ENCODE measurements around the gene KDM4C. TPM values are rescaled to one million over a fixed set of nuclear protein-coding genes. Genes with fewer than 3 reads are reported as not detected.

The KDM4C gene
- total and polyA plus RNA-seq, 2 of the 8 experiments (the other 6 are each of a cell fraction or from before 2014, with no cell fraction given), result 13.0 to 26.1 TPM

- WGBS, 2 experiments (ENCODE audit: extremely low coverage in 1 of 2, insufficient coverage in 1 of 2, insufficient read length in 1 of 2, insufficient replicate concordance in 2 of 2, low coverage in 1 of 2, low lambda C conversion rate in 2 of 2, missing lambda C conversion rate in 1 of 2), result 87% methylated on average over 5 of the region's 5 CpGs; no CpG with 5 or more reads in 1 of the 2 experiments
- Histone ChIP-seq H4K91ac (replicated peaks; ENCODE audit: insufficient read length, low read length) (no peak overlapping the region), H3K18ac (ENCODE audit: extremely low read depth, low read length) (no peak overlapping the region), H3K9ac (replicated peaks in 1 of 4; ENCODE audit: extremely low read depth in 1 of 4, low read depth in 3 of 4, low read length in 3 of 4) (no peak overlapping the region), H4K5ac (ENCODE audit: insufficient read length, low read depth, low read length) (no peak overlapping the region), H3K4me2 (ENCODE audit: insufficient read depth in 1 of 2, low read depth in 2 of 2, low read length in 2 of 2) (no peak overlapping the region), H2BK120ac (replicated peaks; ENCODE audit: low read depth, low read length) (no peak overlapping the region), H3K4me1 (replicated peaks in 1 of 4; ENCODE audit: control insufficient read depth in 3 of 4, insufficient read depth in 4 of 4, low read length in 3 of 4) (no peaks in the 10 kb centered on the region; a peak in 1 of 7 replicates), H2BK15ac (ENCODE audit: low read length) (no peak overlapping the region), H2BK20ac (ENCODE audit: low read length) (no peak overlapping the region), H3K27me3 (replicated peaks in 1 of 4; ENCODE audit: control insufficient read depth in 3 of 4, extremely low read depth in 1 of 4, insufficient read depth in 3 of 4, low read length in 3 of 4) (no peaks in the 10 kb centered on the region), H2BK5ac (ENCODE audit: low read depth, low read length) (no peak overlapping the region), H2AK5ac (ENCODE audit: low read depth, low read length) (no peak overlapping the region), H3K36me3 (ENCODE audit: control insufficient read depth in 2 of 4, insufficient read depth in 4 of 4, low read length in 3 of 4) (no peaks in the 10 kb centered on the region), H3K23me2 (ENCODE audit: low read depth, low read length) (no peaks in the 10 kb centered on the region), H3K23ac (ENCODE audit: insufficient read length) (no peak overlapping the region), H3K4ac (replicated peaks; ENCODE audit: insufficient read length, low read depth, low read length) (no peak overlapping the region), H4K8ac (ENCODE audit: extremely low read depth, insufficient read depth, low read length) (no peak overlapping the region), H3K14ac (ENCODE audit: insufficient read length) (no peak overlapping the region), H3K79me2 (ENCODE audit: control insufficient read depth in 1 of 2, insufficient read depth in 2 of 2, low read length in 2 of 2) (no peaks in the 10 kb centered on the region), H2AFZ (ENCODE audit: low read length) (no peak overlapping the region), H4K20me1 (replicated peaks in 1 of 2; ENCODE audit: control insufficient read depth in 1 of 2, insufficient read depth in 2 of 2, low read length in 2 of 2) (no peaks in the 10 kb centered on the region), H3K56ac (replicated peaks; ENCODE audit: insufficient read length, low read depth, low read length) (no peak overlapping the region), H3K79me1 (ENCODE audit: low read depth, low read length) (no peaks in the 10 kb centered on the region; the same call in 1 of the 2 replicates), H3K4me3 (ENCODE audit: extremely low read depth in 1 of 4, insufficient read depth in 2 of 4, low read depth in 3 of 4, low read length in 4 of 4) (no peak overlapping the region), H3K27ac (ENCODE audit: low read depth, low read length) (no peak overlapping the region), H3K9me3 (ENCODE audit: insufficient read depth in 2 of 2, low read depth in 1 of 2, low read length in 1 of 2) (0 out of 4 replicates have a peak, but pooled peaks cover 0 to 3% of the 10 kb centered on the region in 2 experiments), H2BK12ac (ENCODE audit: low read depth, low read length) (no peak overlapping the region)
- ChIA-PET POLR2A (ENCODE audit: partially characterized antibody) (no interaction called here), CTCF (ENCODE audit: partially characterized antibody) (interaction anchor here (0.7 to 1.4 kb wide), 3 partner anchors 11 to 54 kb away, joined by 3 read pairs; no protein-coding TSS in a partner anchor)
- no peak for DNase-seq (ENCODE audit: low read depth in 1 of 2, low spot score in 2 of 2)
- FAIRE-seq, result no peak
- no peak for TF ChIP-seq GTF2F1 (IDR thresholded peaks at IDR 0.05; ENCODE audit: borderline replicate concordance, low read depth, low read length)
Measured at GRCh38 chr9:7180247-7180646, 422.5 kb downstream of the KDM4C start.

Data from H1 (cell line).